MM.1S (cell line): Measurements from ENCODE around the gene CHCT1.

Experiments used
- DNase-seq: peaks from one replicate; pipeline ENCODE4 v3.0.0-alpha.2; 2015
- H2AFZ ChIP-seq: fragments of 300-600 bp; sonication (generic); 2 replicates; pipeline ENCODE4 v1.6.0; 2016; ENCODE audit warnings: antibody characterized with exemption, low read length
- H3F3A ChIP-seq: fragments of 300-600 bp; sonication (generic); 2 replicates; pipeline ENCODE4 v1.6.1; 2016; ENCODE audit warnings: mild to moderate bottlenecking, antibody characterized with exemption, low read length, moderate library complexity, mixed read lengths; ENCODE audit not compliant: insufficient read depth
- H3K27ac ChIP-seq: fragments of 300-600 bp; sonication (generic); 2 replicates; pipeline ENCODE4 v1.5.1; 2016; ENCODE audit warnings: mild to moderate bottlenecking, low read length
- H3K27me3 ChIP-seq: fragments of 300-600 bp; sonication (generic); replicated peaks from 2 replicates; pipeline ENCODE4 v1.6.0; 2016; ENCODE audit warnings: low read length; ENCODE audit not compliant: insufficient read depth
- H3K36me3 ChIP-seq: fragments of 300-600 bp; sonication (generic); replicated peaks from 2 replicates; pipeline ENCODE4 v1.6.1; 2016; ENCODE audit warnings: mild to moderate bottlenecking, low read length, mixed read lengths; ENCODE audit not compliant: insufficient read depth
- H3K4me1 ChIP-seq: fragments of 300-600 bp; sonication (generic); 2 replicates; pipeline ENCODE4 v1.6.1; 2016; ENCODE audit warnings: low read length, mixed read lengths
- H3K4me2 ChIP-seq: fragments of 300-600 bp; sonication (generic); 2 replicates; pipeline ENCODE4 v1.6.0; 2016; ENCODE audit warnings: low read depth, low read length
- H3K4me3 ChIP-seq: fragments of 300-600 bp; sonication (generic); 2 replicates; pipeline ENCODE4 v1.5.1; 2016; ENCODE audit warnings: low read length, mixed read lengths
- H3K79me2 ChIP-seq: fragments of 300-600 bp; sonication (generic); 2 replicates; pipeline ENCODE4 v1.6.1; 2016; ENCODE audit warnings: mixed run types, low read length, mixed read lengths
- H3K9ac ChIP-seq: fragments of 300-600 bp; sonication (generic); 2 replicates; pipeline ENCODE4 v1.6.1; 2016; ENCODE audit warnings: low read length, mixed read lengths
- H3K9me2 ChIP-seq: fragments of 300-600 bp; sonication (generic); replicated peaks from 2 replicates; pipeline ENCODE4 v1.6.1; 2016; ENCODE audit warnings: mild to moderate bottlenecking, low read length, mixed read lengths; ENCODE audit not compliant: insufficient read depth
- H3K9me3 ChIP-seq: fragments of 300-600 bp; sonication (generic); replicated peaks from 2 replicates; pipeline ENCODE4 v1.6.1; 2016; ENCODE audit warnings: mild to moderate bottlenecking, low read length, mixed read lengths; ENCODE audit not compliant: insufficient read depth
- H4K20me1 ChIP-seq: fragments of 300-600 bp; sonication (generic); 2 replicates; pipeline ENCODE4 v1.6.1; 2016; ENCODE audit warnings: mild to moderate bottlenecking, low read length, moderate library complexity, mixed read lengths; ENCODE audit not compliant: insufficient read depth
- CTCF ChIP-seq: fragments of 300-600 bp; sonication (generic); IDR thresholded peaks from 2 replicates; pipeline ENCODE4 v1.5.1; 2016; ENCODE audit warnings: antibody characterized with exemption, low read length, mixed read lengths
- EZH2 ChIP-seq: fragments of 300-600 bp; sonication (generic); optimal IDR thresholded peaks from 2 replicates; pipeline ENCODE3; 2017; ENCODE audit warnings: low read depth, mild to moderate bottlenecking, antibody characterized with exemption, low read length, mixed read lengths
- EZH2phosphoT487 ChIP-seq: fragments of 300-600 bp; sonication (generic); IDR thresholded peaks from 2 replicates; pipeline ENCODE4 v1.6.1; 2018; ENCODE audit warnings: antibody characterized with exemption, low read length

The CHCT1 gene

GRCh38 chr17:60442271-60443173, 20.2 kb downstream of the CHCT1 start:
- no peaks in the 10 kb centered on the region for H3K9me3 ChIP-seq
- no peaks in the 10 kb centered on the region for H3K79me2 ChIP-seq
- 0 out of 2 replicates have a peak, but pooled peaks cover 5% of the 10 kb centered on the region for H3K36me3 ChIP-seq
- peaks cover 8% of the 10 kb centered on the region for H3F3A ChIP-seq
- DNase-seq: no peak
- H3K27me3 ChIP-seq: no peaks in the 10 kb centered on the region
- no peak overlapping the region for H2AFZ ChIP-seq
- no peak overlapping the region for H3K27ac ChIP-seq
- H3K9me2 ChIP-seq: no peaks in the 10 kb centered on the region
- no peaks in the 10 kb centered on the region for H4K20me1 ChIP-seq
- TF ChIP-seq EZH2: no peak
- no peak for TF ChIP-seq CTCF
- no peak for TF ChIP-seq EZH2phosphoT487
- no peak overlapping the region for H3K4me2 ChIP-seq
- H3K4me3 ChIP-seq: no peak overlapping the region
- H3K4me1 ChIP-seq: peaks cover 13% of the 10 kb centered on the region
- no peak overlapping the region for H3K9ac ChIP-seq

GRCh38 chr17:60443713-60444112, 21.4 kb downstream of the CHCT1 start:
- no peaks in the 10 kb centered on the region; the same call in 1 of the 2 replicates for H3F3A ChIP-seq
- H3K4me1 ChIP-seq: peaks cover 7% of the 10 kb centered on the region
- TF ChIP-seq CTCF (no peak), EZH2phosphoT487 (no peak), EZH2 (no peak)
- 0 out of 2 replicates have a peak, but pooled peaks cover 5% of the 10 kb centered on the region for H3K36me3 ChIP-seq
- no peak overlapping the region for H2AFZ ChIP-seq
- DNase-seq: no peak
- H3K4me2 ChIP-seq: no peak overlapping the region
- no peaks in the 10 kb centered on the region for H3K9me3 ChIP-seq
- H3K79me2 ChIP-seq: no peaks in the 10 kb centered on the region
- no peaks in the 10 kb centered on the region for H3K9me2 ChIP-seq
- H3K27ac ChIP-seq: no peak overlapping the region
- H3K9ac ChIP-seq: no peak overlapping the region
- H3K4me3 ChIP-seq: no peak overlapping the region
- no peaks in the 10 kb centered on the region for H3K27me3 ChIP-seq
- no peaks in the 10 kb centered on the region for H4K20me1 ChIP-seq

GRCh38 chr17:60445144-60445543, 22.9 kb downstream of the CHCT1 start:
- Histone ChIP-seq H3K4me1 (no peaks in the 10 kb centered on the region), H3K4me2 (no peak overlapping the region), H3K79me2 (no peaks in the 10 kb centered on the region), H4K20me1 (no peaks in the 10 kb centered on the region), H3K9me2 (no peaks in the 10 kb centered on the region), H3K27ac (no peak overlapping the region), H3K36me3 (0 out of 2 replicates have a peak, but pooled peaks cover 5% of the 10 kb centered on the region), H3F3A (no peaks in the 10 kb centered on the region), H3K9ac (no peak overlapping the region), H3K4me3 (no peak overlapping the region), H3K9me3 (no peaks in the 10 kb centered on the region), H3K27me3 (no peaks in the 10 kb centered on the region), H2AFZ (no peak overlapping the region)
- no peak for DNase-seq
- TF ChIP-seq EZH2 (no peak), EZH2phosphoT487 (no peak), CTCF (no peak)
